COLO668 (cell line): ENCODE results near the gene PIANP.
"Not testable (repeated sequence)": the region's sequence is repeated elsewhere in the genome, so short reads cannot be mapped to it uniquely, and the experiment has no call there.

Experiments used
- DNase-seq: peaks from one replicate; lab custom pipeline; 2025; ENCODE audit not compliant: unreplicated experiment; lab: John Stamatoyannopoulos, UW

PIANP gene, protein sequence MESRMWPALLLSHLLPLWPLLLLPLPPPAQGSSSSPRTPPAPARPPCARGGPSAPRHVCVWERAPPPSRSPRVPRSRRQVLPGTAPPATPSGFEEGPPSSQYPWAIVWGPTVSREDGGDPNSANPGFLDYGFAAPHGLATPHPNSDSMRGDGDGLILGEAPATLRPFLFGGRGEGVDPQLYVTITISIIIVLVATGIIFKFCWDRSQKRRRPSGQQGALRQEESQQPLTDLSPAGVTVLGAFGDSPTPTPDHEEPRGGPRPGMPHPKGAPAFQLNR

DNA sequence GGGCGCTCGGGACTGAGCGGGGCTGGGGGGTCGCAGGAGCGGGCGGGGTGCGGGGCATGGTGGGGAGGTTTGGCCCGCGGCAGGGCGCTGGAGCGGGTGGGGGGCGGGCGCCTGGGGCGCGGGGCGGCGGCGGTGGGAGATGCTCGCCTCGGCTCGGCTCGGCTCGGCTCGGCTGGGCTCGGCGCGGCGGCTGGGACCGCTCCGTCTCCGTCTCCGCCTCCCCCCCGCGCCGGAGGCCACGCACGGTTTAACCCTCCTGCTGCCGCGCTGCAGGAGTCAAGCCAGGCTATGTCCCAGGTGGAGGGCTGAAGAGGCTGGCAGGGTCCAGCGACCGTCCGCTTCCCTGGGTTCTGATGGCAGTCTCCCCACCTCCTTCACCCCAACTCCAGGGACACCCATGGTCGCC, at the start of gene PIANP:
Gene PIANP, minus strand, starts transcription at position 170 of the 406 bp plus-strand sequence. CDS start 2,754 bp downstream, outside the sequence.
- peak; percentile 25 for DNase-seq

DNA sequence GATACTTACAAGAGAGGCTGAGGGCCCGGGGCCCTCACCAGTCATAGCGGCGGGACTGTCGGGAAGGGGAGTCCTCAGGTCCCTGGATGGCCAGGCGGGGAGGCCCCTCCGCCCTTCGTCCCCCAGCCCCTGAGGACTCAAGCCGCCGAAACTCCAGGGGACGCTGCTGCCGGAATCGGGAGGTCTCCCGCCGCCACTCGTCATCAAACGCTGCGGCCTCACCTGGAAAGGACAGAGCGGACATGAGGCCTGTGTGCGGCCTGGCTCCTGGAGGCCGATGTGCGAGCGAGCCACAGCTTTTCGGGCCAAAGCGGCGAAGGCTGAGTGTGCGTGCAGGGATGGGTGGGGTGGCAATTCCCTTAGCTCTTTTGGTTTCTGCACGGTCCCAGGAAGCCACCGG, 48.1 kb upstream of the PIANP start:
- DNase-seq: no peak

DNA sequence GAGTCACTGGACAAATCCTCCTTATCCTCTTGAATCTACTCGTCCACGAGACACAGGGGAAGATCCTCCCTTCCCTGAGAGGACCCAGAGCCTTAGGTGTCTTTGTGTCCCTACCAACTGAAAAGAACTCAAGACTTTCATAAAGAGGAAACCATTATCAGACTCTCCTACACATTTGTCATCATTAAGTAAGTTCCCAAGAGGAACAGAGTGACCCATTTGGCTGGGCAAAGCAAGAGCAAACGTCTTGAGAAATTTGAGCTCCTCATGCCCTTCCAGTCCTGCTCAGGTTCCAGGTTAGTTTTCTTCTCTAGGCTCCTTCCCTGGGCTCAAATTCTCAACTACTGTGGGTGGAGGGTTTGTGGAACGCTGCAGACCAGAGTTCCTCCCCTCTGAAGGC, 46.6 kb upstream of the PIANP start:
- DNase-seq: no peak

DNA sequence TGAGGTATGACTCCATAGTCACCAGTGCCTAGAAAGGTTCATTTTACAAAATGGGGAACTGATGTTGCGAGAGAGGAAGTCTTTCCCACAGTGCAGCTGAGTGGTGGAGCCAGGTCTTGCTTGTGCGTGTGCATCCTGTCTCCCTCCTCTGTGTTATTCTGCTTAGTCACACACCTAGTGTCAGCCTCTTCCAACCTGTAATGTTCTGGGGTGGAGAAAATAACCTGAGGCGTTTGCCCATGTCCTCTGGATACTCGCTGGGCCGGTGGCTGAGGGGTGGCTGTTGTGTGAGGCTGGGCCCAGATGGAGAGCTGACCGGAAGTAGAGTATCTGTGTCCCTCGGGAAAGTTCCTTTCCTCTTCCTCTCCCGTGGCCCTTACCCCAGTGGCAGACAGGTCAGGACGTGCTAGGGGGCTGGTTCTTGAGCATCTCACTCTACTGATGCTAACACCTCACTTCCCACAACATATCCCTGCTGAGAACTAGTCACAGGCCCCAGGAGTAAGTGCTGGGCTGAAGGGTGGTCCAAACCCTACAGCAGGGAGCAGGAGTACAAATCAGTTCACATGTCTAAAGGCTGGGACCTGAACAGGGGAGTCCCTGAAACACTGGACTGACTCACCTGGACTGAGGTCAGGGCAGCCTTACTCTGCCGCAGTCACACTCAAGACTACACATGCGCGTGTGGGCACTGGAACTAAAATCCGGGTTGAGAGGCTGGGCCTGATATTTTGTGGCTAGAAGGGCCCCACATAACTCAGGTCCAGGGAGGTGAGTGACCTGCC, 45.3 kb upstream of the PIANP start:
- DNase-seq: no peak

DNA sequence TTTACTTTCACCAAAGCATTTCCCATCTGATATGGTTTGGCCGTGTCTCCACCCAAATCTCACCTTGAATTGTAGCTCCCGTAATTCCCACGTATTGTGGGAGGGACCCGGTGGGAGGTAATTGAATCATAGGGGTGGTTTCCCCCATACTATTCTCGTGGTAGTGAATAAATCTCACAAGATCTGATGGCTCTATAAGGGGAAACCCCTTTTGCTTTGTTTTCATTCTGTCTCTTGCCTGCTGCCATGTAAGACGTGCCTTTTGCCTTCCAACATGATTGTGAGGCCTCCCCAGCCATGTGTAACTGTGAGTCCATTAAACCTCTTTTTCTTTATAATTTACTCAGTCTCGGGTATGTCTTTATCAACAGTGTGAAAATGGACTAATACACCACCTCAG, 42.7 kb upstream of the PIANP start:
- DNase-seq: not testable (repeated sequence)

DNA sequence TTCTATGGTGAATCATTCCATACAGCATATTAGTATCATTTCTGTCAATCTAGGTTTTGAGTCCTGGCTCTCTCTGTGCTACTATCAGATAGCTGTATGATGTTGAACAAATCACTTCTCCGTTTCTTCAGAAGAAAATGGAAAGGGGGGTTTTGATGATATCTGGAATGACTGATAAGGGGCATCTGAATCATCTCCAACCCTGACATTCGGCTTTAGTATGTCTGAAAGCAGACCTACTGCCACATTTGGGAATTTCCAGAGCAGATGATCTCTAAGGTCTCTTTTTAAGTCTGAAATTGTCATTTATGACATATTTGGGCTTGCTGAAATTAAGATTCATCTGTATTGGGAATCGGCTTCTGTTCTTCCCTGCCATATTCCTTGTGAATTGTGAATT, 42.2 kb upstream of the PIANP start:
- DNase-seq: no peak

DNA sequence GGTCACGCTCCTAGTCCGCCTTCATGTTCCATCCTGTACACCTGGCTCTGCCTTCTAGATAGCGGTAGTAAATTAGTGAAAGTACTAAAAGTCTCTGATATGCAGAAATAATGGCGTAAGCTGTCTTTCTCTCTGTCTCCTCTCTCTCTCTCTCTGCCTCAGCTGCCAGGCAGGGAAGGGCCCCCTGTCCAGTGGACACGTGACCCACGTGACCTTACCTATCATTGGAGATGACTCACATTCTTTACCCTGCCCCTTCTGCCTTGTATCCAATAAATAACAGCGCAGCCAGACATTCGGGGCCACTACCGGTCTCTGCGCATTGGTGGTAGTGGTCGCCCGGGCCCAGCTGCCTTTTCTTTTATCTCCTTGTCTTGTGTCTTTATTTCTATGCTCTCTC, 41.5 kb upstream of the PIANP start:
- not testable (repeated sequence) for DNase-seq

DNA sequence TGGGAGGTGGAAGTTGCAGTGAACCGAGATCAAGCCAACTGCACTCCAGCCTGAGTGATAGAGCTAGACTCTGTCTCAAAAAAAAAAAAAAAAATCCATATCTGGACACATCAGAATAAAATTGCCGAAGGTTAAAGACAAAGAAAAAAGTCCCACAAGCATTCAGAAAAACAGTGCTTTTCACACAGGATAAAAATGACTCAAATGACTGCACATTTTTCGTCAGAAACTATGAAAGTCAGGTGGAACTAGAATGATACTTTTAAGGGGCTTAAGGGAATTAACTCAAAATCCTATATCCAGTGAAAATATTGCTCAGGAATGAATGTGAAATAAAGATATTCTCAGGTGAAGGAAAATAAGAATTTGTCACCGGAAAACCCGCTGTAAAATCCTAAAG, 36.1 kb upstream of the PIANP start:
- no peak for DNase-seq

DNA sequence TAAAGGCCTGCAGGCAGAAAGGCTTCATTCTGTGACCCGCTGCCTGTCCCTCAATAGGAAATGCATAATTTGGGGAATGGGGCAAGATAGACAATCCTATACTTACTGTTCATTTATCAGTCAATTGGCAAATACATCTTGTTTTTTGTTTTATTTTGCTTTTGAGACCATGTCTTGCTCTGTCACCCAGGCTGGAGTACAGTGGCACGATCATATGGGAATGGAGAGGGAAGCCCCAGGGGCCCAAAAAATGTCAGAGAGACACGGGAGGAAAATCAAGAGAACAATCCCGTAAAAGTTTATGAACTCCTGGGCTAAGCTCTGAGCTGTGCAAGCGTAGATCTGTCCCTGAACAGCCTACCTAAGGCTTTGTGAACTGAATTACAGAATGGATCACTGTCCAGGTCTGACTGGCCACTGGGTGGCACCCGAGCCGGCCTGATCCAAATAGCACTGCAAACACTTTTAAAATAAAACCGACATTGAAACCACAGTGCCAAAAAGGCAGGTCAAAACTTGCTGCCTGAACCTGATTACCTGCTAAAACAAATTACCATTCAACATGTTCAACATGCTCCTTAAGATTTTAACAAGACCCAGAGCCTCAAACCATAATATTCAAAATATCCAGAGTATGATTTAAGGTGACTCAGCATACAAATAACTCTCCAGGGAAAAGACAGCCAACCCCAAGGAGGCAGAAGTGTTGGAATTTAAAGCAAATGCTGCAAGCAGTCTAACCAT, 35.0 kb upstream of the PIANP start:
- DNase-seq: peak; percentile 34

DNA sequence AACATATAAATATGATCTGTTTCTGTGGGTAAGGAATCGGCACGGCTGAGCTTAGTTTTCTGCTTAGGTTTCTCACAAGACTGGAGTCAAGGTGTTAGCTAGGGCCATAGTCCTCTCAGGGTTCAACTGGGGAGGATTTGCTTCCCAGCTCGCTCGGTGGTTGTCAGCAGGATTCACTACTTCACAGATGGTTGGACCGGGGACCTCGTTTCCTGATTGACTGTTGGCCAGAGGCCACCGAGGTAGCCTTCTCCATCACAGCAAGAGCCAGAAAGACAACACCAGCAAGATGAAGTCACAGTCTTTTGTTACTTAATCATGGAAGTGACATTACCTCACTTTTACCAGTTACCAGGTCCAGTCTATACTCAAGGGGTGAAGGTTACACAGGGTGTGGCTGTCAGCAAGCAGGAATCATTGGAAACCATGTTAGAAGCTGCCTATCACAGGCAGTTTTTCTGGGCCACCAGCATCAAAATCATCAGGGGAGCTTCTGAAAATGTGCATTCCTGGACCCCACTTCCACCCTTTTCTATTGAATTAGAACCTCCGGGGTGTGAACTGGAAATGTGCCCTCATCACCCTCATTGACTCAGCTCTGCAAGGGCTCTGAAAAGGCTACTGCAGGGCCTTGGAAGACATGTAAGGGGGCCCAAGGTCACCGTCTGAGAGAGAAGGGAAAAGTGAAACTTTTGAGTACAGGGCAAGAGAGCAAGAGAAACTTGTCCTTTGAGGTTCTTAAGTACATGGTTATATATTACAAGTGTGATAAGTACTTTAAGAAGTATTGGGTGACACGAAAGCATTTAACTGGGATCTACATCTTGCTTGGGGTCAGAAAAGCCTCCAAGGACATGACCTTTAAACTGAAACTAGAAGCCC, 34.1 kb upstream of the PIANP start:
- DNase-seq: no peak

DNA sequence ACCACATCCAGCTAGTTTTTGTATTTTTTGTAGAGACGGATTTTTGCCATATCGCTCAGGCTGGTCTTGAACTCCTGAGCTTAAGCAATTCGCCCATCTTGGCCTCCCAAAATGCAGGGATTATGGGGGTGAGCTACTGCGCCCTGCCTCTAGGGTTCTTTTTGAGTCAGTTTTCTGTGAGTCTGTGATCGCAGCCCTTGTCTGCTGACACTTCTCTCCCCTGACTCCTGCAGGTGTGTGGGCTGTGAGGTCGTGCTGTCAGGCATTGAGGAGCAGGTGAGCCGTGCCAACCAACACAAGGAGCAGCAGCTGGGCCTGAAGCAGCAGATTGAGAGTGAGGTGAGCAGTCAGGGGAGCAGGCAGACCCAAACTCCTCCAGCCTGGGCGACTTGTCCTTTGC, 29.6 kb upstream of the PIANP start:
- DNase-seq: no peak

DNA sequence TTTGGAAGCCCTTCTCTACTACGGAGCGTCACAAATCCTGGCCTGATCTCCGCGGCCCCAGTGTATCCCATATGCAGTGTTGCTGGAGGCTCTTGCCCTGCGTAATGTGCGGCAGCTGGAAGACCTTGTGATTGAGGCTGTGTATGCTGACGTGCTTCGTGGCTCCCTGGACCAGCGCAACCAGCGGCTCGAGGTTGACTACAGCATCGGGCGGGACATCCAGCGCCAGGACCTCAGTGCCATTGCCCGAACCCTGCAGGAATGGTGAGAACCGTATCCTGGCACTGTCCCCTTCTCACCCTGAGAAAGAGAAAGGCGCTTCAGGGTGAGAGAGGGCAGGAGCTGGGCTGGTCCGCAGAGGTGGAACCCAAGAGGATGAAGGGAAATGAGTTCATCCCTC, 28.6 kb upstream of the PIANP start:
- DNase-seq: no peak

DNA sequence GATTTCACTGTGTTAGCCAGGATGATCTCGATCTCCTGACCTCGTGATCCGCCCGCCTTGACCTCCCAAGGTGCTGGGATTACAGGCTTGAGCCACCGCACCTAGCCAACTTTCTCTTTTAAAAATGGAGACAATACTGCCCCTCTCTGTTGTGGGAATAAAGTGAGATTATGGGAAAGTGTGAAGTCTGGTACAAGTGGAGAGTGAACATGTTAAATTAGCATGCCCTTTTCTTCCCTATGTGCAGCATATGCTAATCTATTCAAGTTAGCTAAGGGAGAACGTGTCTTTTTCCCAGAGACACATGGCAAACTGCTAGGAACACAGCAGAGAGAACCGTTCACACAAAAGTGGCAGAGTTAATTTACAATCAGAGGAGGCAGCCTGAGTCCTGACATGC, 24.7 kb upstream of the PIANP start:
- no peak for DNase-seq

DNA sequence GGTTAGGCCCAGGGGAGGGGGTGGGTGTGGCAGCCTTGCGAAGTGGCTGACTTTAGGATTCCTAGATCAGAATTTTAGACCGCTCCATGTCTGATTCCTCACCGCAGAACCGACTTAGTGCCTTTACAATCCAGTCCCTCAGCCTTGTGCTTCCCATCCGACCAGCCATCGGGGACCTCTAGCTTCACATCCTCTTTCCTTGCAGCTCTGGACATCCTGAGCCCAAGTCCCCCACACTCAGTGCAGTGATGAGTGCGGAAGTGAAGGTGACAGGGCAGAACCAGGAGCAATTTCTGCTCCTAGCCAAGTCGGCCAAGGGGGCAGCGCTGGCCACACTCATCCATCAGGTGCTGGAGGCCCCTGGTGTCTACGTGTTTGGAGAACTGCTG, 23.8 kb upstream of the PIANP start:
- peak; percentile 18 for DNase-seq

DNA sequence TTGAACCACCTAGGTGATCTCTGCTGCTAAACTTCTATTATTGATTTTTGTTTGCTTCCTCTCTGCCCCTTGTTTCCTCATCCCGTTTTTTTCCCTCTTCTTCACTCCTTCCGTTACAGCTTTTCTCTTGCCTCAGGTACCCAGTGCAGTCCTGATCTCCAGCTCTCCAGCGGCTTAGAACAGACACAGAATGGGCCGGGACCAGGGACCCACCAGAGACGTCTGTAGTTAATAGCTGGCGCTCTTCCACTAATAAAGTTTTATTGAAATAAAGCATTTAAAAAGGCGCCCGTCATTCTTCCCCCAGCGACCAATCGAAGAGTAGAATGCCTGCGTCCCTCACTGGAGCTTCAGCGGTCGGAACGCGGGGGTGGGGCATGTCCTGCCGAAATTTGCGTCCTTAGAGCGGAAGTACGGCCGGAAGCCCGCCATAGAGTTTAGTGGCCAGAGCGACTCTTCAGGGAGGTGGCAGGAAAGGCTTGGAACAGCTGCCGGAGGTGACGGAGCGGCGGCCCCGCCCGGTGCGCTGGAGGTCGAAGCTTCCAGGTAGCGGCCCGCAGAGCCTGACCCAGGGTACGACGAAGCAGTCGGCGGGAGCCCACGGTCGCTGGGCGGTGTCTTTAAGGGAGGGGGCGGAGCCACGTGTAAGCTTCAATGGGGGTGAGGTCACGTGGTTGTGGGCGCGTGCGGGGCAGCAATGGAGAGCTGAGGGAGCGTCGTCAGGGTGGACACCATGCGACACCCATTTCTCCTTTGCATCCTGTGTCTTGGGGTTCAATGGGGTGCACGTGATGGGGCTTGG, 23.2 kb upstream of the PIANP start, which contains the start of gene COPS7A:
Gene COPS7A, plus strand, starts transcription at position 440 of the 802 bp plus-strand sequence. CDS start 611 bp downstream, outside the sequence.
- peak; percentile 95 for DNase-seq

DNA sequence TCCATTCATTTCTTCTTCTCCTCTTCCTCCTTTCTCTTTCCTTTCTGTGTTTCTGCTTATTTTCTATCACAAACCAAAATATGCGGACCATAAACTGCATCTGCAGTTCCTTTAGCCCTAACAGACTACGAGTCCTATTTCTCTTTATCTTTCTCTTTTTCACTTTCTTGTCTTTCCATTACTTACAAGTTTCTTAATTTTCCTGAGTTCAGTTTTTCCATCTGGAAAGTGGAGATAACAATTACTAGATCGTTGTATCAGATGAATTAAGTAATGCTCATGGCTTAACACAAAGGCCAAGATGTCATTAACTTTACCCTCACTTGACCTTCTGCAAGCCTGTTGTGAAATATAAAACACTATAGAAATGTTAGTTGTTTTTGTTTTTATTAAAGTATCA, 22.2 kb upstream of the PIANP start:
- no peak for DNase-seq

DNA sequence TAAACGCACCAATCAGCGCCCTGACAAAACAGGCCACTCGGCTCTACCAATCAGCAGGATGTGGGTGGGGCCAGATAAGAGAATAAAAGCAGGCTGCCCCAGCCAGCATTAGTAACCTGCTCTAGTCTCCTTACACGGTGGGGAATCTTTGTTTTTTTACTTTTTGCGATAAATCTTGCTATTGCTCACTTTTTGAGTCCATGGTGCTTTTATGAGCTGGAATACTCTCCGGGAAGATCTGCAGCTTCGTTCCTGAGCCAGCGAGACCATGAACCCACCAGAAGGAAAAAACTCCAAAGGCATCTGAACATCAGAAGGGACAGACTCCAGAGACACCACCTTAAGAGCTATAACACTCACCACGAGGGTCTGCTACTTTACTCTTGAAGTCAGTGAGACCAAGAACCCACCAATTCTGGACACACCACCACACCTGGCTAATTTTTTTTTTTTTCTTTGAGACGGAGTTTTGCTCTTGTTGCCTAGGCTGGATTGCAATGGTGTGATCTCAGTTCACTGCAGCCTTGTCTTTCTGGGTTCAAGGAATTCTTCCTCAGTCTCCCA, 16.3 kb upstream of the PIANP start:
- DNase-seq: no peak

DNA sequence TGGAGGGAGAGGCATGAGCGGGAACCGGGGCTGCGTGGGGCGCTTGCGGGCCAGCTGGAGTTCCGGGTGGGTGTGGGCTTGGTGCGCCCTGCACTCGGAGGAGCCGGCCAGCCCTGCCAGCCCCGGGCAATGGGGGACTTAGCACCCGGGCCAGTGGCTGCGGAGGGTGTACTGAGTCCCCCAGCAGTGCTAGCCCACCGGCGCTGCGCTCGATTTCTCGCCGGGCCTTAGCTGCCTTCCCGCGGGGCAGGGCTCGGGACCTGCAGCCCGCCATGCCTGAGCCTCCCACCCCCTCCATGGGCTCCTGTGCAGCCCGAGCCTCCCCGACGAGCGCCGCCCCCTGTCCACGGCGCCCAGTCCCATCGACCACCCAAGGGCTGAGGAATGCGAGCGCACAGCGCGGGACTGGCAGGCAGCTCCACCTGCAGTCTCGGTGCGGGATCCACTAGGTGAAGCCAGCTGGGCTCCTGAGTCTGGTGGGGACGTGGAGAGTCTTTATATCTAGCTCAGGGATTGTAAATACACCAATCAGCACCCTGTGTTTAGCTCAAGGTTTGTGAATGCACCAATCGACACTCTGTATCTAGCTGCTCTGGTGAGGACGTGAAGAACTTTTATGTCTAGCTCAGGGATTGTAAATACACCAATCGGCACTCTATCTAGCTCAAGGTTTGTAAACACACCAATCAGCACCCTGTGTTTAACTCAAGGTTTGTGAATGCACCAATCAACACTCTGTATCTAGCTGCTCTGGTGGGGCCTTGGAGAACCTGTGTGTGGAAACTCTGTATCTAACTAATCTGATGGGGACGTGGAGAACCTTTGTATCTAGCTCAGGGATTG, 15.6 kb upstream of the PIANP start:
- DNase-seq: not testable (repeated sequence)

DNA sequence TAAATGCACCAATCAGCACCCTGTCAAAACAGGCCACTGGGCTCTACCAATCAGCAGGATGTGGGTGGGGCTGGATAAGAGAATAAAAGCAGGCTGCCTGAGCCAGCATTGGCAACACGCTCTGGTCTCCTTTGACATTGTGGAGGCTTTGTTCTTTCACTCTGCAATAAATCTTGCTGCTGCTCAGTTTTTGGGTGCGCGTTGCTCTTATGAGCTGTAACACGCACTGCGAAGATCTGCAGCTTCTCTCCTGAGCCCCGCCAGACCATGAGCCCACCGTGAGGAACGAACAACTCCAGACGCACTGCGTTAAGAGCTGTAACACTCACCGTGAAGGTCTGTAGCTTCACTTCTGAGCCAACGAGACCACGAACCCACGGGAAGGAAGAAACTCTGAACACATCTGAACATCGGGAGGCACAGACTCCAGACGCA, 8.4 kb upstream of the PIANP start:
- no peak for DNase-seq
